T-helper 1 cell (primary cell): Measurements from ENCODE around the gene IFNG-AS1.

ENCODE experiments used
- DNase-seq, 5 donors: peaks; one replicate each; pipeline ENCODE4 v3.0.0-alpha.2; 2012 to 2020

The IFNG-AS1 gene

DNA sequence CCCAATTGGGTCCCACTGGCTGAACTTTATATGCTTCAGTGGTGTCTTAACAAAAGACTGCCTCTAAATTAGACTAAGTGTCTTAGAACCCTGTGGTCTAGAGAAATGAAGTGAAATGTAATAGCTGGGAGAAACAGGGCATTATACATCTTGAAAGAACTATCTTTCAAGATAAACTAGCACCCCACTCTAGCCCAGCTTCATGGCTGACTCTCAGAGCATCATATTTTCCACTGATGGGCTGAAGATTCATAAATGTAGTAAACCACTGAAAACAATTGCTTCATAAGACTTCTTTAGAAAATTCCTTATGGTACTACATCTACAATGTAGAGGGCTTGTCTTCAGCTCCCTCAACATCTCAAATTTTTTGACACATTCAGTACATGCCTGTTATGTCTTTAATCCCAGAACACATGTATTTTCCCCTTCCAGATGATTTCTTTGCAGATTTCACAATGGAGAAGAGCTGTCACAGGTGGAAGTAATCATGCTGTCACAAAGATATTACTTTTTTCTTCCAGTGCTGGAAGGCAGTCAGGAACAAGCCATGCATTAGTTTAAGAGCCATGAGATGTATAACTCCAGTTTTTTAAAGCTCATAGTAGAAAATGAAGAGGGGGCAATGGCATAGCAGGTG is 48.5 kb downstream of the IFNG-AS1 start:
- no peak for DNase-seq

DNA sequence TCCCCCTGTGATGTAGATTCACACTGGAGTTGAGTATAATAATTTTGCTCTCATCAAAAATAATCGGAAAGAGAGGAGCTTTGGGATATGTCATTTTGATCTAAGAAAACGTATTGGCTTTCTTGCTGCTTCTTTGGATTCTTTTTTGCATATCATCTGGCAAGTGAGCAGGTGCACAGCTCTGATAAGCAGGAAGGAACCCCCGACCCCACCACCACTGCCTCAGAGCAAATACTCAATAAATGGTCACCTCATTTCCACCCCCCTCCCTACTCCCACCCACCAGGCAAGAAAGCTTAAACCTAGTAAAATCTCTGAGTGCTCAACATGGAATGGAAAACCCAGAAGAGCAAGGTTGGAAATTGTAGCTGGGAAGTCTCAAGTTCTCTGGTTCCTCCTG is 49.4 kb downstream of the IFNG-AS1 start:
- DNase-seq, result no peak

DNA sequence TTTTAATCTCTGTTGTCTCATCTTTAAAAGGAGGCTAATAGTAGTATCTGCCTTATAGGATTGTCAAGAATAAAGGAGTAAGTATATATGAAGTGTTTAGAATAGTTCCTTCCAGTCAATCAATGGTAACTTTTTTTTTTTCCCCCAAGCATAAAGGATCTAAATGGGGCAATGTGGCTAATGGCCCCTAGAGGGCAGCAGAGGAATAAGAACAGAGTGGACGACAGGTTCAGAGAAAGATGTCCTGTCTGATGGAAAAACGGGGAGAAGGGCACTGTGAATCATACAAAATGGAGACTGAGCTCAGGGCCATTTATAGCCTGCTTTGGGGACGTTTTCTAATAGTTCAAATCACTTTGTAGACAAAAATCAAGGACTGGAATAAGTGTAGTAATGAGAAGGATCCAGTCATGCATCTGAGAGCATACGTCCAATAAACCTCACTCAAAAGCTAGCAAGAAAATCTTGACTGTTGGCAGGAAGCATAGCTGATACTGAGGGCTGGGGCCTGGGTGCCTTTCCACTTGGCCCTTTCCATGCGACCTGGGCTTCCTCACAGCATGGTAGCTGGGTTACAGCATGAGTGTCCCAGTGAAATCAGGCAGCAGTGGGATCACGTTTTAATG is 51.3 kb downstream of the IFNG-AS1 start:
- DNase-seq, result peak; percentile 19 to 82 (median 46)

DNA sequence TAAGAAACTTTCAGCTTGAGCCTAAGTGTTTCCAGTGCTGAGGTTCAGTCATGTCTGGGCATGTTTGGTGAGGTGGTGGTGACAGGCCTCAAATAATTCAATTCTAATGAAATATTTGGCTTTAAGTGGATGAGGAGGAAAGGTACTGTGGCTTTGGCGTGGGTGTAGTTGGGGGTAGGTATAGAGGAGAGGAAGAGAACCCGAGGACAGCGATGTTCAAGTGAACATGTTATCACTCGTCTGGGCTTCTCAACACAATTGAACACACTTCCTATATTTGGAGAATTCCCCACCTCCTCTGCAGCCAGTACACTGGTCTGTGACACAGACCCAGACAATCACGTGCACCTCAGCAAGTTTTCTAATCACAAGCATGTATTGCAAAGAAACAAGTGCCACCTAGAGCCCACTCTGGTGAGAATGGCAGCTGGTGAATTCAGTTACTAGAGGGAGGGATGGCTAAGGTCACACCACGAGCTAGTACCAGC is 53.0 kb downstream of the IFNG-AS1 start:
- peak in 1 of 5 donors; percentile 58 for DNase-seq

DNA sequence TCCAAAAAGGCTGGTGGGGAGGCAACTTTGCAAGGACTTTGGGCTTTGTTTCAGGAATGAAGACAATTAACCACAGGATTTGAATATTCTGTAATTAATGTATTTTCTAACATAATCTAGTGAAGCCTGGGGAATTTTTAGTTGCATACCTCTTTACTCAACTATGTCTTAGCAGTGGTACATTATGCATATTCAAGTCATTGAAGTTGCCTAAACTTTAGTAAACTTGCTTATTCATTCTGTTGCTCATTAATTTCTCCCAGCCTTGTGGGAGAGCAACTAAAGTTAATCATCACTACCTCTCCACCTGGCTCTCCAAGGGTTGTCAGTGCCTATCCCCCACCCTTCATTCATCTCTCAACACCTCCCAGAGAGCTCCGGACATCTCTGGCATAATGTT is 54.2 kb downstream of the IFNG-AS1 start:
- DNase-seq, result no peak

DNA sequence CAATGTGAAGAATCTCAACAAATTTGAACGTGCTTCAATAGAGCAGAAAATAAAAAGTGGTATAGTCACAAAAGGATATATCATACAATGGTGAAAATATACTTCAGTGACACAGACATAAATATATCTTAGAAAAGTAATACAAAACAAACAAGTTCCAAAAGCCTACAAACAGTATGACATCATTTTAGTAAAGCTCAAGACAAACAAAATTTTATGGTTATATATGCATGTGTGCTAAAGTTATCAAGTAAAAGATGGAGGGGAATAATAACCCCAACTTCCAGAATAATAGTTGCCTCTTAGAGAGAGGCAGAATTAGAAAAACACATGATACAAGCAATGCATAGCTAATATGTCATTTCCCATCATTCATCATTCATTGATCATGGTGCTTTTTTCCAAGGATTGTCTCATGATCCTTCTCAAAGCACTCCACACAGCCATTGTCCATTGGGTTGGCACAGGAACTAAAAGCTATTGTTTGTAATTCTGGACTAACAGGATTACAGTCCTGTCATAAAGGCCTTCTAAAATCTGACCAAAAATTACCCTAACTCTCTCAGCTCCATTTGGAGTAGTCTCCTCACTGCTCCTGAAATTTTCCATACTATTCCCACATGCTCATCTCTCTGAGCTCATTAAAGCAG is 59.5 kb downstream of the IFNG-AS1 start:
- DNase-seq, result no peak

DNA sequence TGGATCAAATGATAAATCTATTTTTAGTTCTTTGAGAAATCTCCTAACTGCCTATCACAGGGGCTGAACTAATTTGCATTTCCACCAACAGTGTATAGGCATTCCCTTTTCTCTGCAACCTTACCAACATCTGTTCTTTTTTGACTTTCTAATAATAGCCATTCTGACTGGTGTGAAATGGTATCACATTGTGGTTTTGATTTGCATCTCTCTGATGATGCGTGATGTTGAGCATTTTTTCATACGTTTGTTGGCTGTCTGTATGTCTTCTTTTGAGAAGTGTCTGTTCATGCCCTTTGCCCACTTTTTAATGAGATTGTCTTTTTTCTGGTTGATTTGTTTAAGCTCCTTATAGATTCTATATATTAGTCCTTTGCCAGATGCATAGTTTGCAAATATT is 67.1 kb downstream of the IFNG-AS1 start:
- DNase-seq, result no peak

DNA sequence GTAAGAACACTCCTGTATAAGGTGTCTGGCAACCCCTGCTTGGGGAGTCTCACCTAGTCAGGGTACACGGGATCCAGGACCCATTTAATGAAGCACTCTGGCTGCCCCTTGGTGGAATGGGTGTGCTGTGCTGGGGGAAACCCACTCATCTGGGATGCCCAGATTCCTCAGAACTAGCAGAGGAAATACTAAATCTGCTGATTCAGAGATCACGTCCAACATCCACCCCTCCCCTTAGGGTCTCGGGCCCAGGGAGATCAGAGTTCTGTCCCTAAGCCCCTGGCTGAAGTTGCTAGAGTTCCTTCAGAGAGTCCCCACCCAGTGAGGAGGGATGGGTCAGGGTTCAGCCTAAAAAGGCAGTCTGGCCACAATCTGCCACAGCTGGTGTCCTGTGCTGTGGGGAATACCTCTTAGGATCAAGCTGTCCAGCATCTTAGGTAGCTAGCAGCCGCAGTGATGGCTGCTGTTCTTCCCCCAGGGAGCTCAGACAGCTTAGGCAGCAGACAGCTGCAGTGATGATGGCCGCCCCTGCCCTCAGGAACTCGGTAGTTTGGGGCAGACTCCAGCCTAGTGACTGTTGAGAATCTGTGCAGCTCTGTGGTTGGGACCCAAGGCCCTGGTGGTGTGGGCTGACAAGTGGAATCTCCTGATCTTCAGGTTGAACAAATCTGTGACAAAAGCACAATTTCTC is 74.8 kb downstream of the IFNG-AS1 start:
- DNase-seq, result no peak

DNA sequence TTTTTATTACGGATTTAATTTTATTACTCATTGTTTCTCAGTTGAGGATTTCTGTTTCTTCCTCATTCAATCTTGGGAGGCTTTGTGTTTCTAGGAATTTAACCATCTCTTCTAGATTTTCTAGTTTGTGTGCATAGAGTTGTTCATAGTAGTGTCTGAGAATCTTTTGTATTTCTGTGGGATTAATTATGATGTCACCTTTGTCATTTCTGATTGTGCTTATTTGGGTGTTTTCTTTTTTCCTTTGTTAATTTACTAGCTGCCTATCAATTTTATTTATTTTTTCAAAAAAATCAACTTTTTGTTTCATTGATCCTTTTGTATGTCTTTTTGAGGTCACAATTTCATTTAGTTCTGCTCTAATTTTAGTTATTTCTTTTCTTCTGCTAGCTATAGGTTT is 75.9 kb downstream of the IFNG-AS1 start:
- no peak for DNase-seq

DNA sequence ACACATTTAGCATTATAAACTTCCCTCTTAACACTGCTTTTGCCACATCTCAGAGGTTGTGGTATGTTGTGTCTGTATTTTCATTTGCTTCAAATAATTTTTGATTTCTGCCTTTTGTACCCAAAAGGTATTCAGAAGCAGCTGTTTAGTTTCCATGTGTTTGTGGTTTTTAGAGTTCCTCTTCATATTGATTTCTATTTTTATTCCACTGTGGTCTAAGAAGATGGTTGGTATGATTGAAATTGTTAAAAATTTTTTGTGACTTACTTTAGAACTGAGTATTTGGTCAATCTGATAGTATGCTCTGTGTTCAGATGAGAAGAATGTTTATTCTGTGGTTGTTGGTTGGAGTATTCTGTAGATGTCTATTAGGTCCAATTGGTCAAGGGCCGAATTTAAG is 76.4 kb downstream of the IFNG-AS1 start:
- DNase-seq, result no peak

DNA sequence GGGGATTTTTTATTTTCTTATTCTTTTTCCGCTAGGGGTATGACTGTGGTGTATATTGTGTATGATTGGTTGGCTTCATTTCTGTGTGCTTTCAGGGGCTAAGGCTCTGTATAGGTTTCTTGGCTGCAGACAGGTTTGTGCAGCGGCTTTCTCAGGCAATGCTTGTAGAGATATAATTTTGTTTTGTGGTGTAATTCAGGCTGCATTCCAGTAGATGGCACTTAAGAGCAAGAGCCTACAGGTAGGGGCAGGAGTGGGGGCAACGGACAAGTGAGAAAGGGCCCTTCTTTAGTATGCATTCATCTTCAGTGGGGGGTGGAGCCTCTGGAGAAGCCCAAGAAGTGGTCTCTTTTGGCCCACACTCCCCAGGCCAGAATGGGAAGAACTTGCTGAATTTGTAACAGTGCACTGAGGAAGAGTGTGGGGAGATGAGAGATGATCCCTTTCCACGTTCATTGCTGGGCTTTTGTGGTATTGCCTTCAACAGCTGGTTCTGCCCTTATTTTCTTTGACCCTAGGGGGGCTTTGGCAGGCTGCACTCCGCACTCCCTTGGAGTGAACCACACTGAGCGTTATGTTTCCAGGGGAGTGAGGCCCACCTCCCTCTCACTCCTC is 78.6 kb downstream of the IFNG-AS1 start:
- DNase-seq, result no peak

DNA sequence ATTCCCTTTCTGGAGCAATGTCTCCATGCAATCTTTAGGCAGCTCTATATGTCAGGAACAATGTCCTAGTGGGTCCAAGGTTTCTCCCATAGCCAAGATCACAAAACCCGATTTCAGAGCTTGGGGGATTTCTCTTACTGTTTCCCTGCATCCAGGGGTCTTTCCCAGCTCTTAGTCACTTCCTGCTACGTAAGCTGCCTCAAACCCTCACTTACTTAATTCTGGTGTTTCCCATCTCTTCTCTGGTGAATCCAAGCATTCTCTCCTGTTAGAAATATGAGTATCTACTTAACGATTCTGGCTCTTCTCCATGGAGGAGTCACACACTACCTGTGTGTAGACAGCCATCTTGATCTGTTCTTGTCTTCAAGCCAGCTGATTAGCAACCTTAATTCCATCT is 80.0 kb downstream of the IFNG-AS1 start:
- DNase-seq, result no peak
